ENCODE results near the gene LSAMP. TPM values are rescaled to one million over a fixed set of nuclear protein-coding genes. Genes with fewer than 3 reads are reported as not detected.

The LSAMP gene
- total and polyA plus RNA-seq, 2 of the 4 experiments (the other 2 are of a cell fraction): 7.9 to 8.0 TPM

DNA sequence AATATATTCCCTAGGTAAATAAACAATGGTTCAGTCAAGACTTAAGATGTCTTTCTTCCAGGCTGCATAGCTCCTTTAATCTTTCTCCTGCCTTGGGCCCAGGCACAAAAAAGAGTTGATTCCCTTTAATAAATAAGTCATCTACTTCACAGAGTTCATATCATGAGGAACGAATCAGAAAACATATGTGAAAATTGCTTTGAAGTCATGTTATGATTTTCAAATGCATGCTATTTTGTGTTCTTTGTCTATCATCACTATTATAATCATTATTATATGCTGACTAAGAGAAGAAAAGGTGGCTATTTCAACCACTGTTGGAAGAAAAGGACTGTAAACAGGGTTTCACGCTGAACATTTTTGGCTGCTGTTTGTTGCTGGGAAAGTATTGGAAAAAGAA lies 70.4 kb downstream of the LSAMP start:
- H3K56ac ChIP-seq (ENCODE audit: extremely low read depth, insufficient read depth, low read length): no peak overlapping the region
- POLR2A ChIA-PET (ENCODE audit: unreplicated experiment): no interaction called here
- no peak overlapping the region for H3K4me3 ChIP-seq (ENCODE audit: insufficient read depth, low read depth, low read length)
- no peaks in the 10 kb centered on the region for H3K4me1 ChIP-seq (ENCODE audit: control insufficient read depth, insufficient read depth, low read length)
- no peak overlapping the region for H2AK5ac ChIP-seq (ENCODE audit: low read depth, low read length)
- no peak overlapping the region for H3K4me2 ChIP-seq (ENCODE audit: low read depth, low read length)
- no peak overlapping the region for H4K5ac ChIP-seq (ENCODE audit: low read depth, low read length)
- no peak overlapping the region for H3K4ac ChIP-seq (ENCODE audit: low read depth, low read length)
- no peak overlapping the region for H3K14ac ChIP-seq (replicated peaks; ENCODE audit: low read depth, low read length)
- H4K20me1 ChIP-seq (ENCODE audit: insufficient read depth, low read length): no peaks in the 10 kb centered on the region
- H3K9ac ChIP-seq (ENCODE audit: low read depth, low read length): no peak overlapping the region
- H3K27me3 ChIP-seq (ENCODE audit: control insufficient read depth, insufficient read depth, low read length): no peaks in the 10 kb centered on the region
- H4K8ac ChIP-seq (ENCODE audit: low read depth in 2 of 2, low read length in 2 of 2): no peak overlapping the region
- dilution Hi-C loops (cut with HindIII; ENCODE audit: low sequenced_read_pairs, unreplicated experiment) (no loop called here), in situ Hi-C loops (cut with MboI; ENCODE audit: low sequenced_read_pairs) (no loop called here), intact Hi-C loops (cut with micrococcal nuclease) (loop anchor here (10.0 kb wide), 1 partner anchor 60 kb away; no protein-coding TSS in a partner anchor)
- H3K79me1 ChIP-seq (ENCODE audit: low read depth in 1 of 2, low read length in 2 of 2): no peaks in the 10 kb centered on the region
- H2BK5ac ChIP-seq (ENCODE audit: low read depth, low read length, poor library complexity, severe bottlenecking): no peak overlapping the region
- ATAC-seq (ENCODE audit: low read depth) (no peak), DNase-seq (no peak)
- H2BK20ac ChIP-seq (ENCODE audit: low read depth, low read length): no peak overlapping the region
- H3K9me3 ChIP-seq (ENCODE audit: control insufficient read depth, insufficient read depth, low read length): no peaks in the 10 kb centered on the region
- H3K23ac ChIP-seq (ENCODE audit: low read depth, low read length): no peak overlapping the region
- H2BK15ac ChIP-seq (ENCODE audit: low read depth, low read length): no peak overlapping the region
- CTCF ChIA-PET: no interaction called here
- H3K36me3 ChIP-seq (ENCODE audit: control insufficient read depth, insufficient read depth, low read length): no peaks in the 10 kb centered on the region
- H3K27ac ChIP-seq (ENCODE audit: insufficient read depth, low read length): no peak overlapping the region
- H2BK120ac ChIP-seq (ENCODE audit: low read depth, low read length): no peak overlapping the region
- H4K91ac ChIP-seq (ENCODE audit: insufficient read depth, low read depth, low read length): no peak overlapping the region
- no CpG with 5 or more reads among the region's 2 CpGs for WGBS, 2 experiments (ENCODE audit: extremely low coverage in 2 of 2, insufficient read length in 1 of 2)
- H3K9me1 ChIP-seq (ENCODE audit: insufficient read depth, low read length): no peaks in the 10 kb centered on the region
- H2AK9ac ChIP-seq (replicated peaks; ENCODE audit: low read depth, low read length, poor library complexity): no peak overlapping the region
- TF ChIP-seq SMC3 (IDR thresholded peaks at IDR 0.05; ENCODE audit: low read depth, low read length) (no peak), MAFK (IDR thresholded peaks at IDR 0.05; ENCODE audit: low read depth, low read length) (no peak), CHD1 (IDR thresholded peaks at IDR 0.05; ENCODE audit: low read depth, low read length) (no peak), CEBPB (IDR thresholded peaks at IDR 0.05; ENCODE audit: low read depth, low read length) (no peak)
- TF ChIP-seq, protein P1, sequence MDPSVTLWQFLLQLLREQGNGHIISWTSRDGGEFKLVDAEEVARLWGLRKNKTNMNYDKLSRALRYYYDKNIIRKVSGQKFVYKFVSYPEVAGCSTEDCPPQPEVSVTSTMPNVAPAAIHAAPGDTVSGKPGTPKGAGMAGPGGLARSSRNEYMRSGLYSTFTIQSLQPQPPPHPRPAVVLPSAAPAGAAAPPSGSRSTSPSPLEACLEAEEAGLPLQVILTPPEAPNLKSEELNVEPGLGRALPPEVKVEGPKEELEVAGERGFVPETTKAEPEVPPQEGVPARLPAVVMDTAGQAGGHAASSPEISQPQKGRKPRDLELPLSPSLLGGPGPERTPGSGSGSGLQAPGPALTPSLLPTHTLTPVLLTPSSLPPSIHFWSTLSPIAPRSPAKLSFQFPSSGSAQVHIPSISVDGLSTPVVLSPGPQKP (IDR thresholded peaks at IDR 0.05; ENCODE audit: borderline replicate concordance, low read depth, low read length): no peak
- BruUV-seq (replicated peaks): no TSS peak
- H2AFZ ChIP-seq (replicated peaks; ENCODE audit: low read length, poor library complexity): no peak overlapping the region
- no peak overlapping the region for H3K18ac ChIP-seq (ENCODE audit: low read depth, low read length)
